Suprapubic skin (tissue), 4 donors: ENCODE data around the gene RASL12. TPM values are rescaled to one million over a fixed set of nuclear protein-coding genes. Genes with fewer than 3 reads are reported as not detected.

ENCODE experiments used
- DNase-seq, 2 donors: peaks; one replicate each; pipeline ENCODE4 v3.0.0-alpha.2; 2019; ENCODE audit warnings: low spot score in 2 of 2
- H3K27ac ChIP-seq: fragments of 200-600 bp; sonication (generic); one replicate; pipeline ENCODE4 v1.5.1; 2019
- H3K27me3 ChIP-seq: fragments of 200-600 bp; sonication (generic); one replicate; pipeline ENCODE4 v1.5.1; 2019
- H3K36me3 ChIP-seq: fragments of 200-600 bp; sonication (generic); one replicate; pipeline ENCODE4 v1.5.1; 2019
- H3K4me1 ChIP-seq: fragments of 200-600 bp; sonication (generic); one replicate; pipeline ENCODE4 v1.5.1; 2019
- H3K4me3 ChIP-seq: fragments of 200-600 bp; sonication (generic); one replicate; pipeline ENCODE4 v1.5.1; 2019; ENCODE audit warnings: mild to moderate bottlenecking
- H3K9me3 ChIP-seq: fragments of 200-600 bp; sonication (generic); one replicate; pipeline ENCODE4 v1.5.1; 2019
- EP300 ChIP-seq: sonication (generic); formaldehyde crosslinking; IDR thresholded peaks from one replicate; pipeline ENCODE4 v1.6.1; 2017; ENCODE audit warnings: antibody characterized with exemption
- POLR2A ChIP-seq, 2 donors: fragments of 450-650 bp; IDR thresholded peaks; one replicate each; pipeline ENCODE4 v1.6.1; 2017; ENCODE audit warnings: antibody characterized with exemption in 2 of 2, mild to moderate bottlenecking in 2 of 2, moderate library complexity in 2 of 2
- POLR2AphosphoS5 ChIP-seq, 3 donors: sonication (generic); formaldehyde crosslinking; IDR thresholded peaks; one replicate each; pipeline ENCODE4 v1.6.1; 2017; ENCODE audit warnings: antibody characterized with exemption in 3 of 3
- WGBS: methylation state at CpG from one replicate; pipeline ENCODE4 v1.1.5; 2018; 5-methylcytosine and 5-hydroxymethylcytosine counted together
- total RNA-seq, 4 donors: library from RNA; depleted of rRNA; stranded (reverse); fragments of >200 nt; gene quantifications; one replicate each; pipeline ENCODE4 v1.1.0, GENCODE V29; 2016
- TF ChIP-seq, protein P1 (sequence below), 2 donors: fragments of 200-600 bp in 1 of 2; fragments of 450-650 bp in 1 of 2; sonication (generic) in 1 of 2; IDR thresholded peaks; one replicate each; pipeline ENCODE4 v1.5.1; 2016 to 2019; ENCODE audit warnings: antibody characterized with exemption in 2 of 2, mild to moderate bottlenecking in 1 of 2, moderate library complexity in 1 of 2

Gene RASL12
- total RNA-seq, 4 donors from 2014 or later = 4.8 to 9.7 (median 6.7) TPM

- Histone ChIP-seq H3K4me3 (no peak overlapping the region), H3K27me3 (no peaks in the 10 kb centered on the region), H3K27ac (no peak overlapping the region), H3K36me3 (peaks cover 22% of the 10 kb centered on the region), H3K9me3 (no peaks in the 10 kb centered on the region), H3K4me1 (no peaks in the 10 kb centered on the region)
- no peak for DNase-seq
- TF ChIP-seq EP300 = no peak
- TF ChIP-seq, protein P1, sequence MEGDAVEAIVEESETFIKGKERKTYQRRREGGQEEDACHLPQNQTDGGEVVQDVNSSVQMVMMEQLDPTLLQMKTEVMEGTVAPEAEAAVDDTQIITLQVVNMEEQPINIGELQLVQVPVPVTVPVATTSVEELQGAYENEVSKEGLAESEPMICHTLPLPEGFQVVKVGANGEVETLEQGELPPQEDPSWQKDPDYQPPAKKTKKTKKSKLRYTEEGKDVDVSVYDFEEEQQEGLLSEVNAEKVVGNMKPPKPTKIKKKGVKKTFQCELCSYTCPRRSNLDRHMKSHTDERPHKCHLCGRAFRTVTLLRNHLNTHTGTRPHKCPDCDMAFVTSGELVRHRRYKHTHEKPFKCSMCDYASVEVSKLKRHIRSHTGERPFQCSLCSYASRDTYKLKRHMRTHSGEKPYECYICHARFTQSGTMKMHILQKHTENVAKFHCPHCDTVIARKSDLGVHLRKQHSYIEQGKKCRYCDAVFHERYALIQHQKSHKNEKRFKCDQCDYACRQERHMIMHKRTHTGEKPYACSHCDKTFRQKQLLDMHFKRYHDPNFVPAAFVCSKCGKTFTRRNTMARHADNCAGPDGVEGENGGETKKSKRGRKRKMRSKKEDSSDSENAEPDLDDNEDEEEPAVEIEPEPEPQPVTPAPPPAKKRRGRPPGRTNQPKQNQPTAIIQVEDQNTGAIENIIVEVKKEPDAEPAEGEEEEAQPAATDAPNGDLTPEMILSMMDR (IDR thresholded peaks at IDR 0.05) = no peak
- TF ChIP-seq POLR2AphosphoS5 (IDR thresholded peaks at IDR 0.05) = no peak
- TF ChIP-seq POLR2A (IDR thresholded peaks at IDR 0.05) = no peak
- 78% methylated on average over 3 of the region's 3 CpGs for WGBS
Measured at GRCh38 chr15:65004993-65005392, 62.8 kb downstream of the RASL12 start.

Other genes starting within 250 kb of the RASL12 start
- gene PIF1, start 242.3 kb downstream of the RASL12 start, total RNA-seq = 1 to 10 TPM in 3 of 4 donors, under 1 TPM in 1; 0.42 to 5.9 (median 1.5) TPM
- gene PLEKHO2, start 226.1 kb downstream of the RASL12 start, total RNA-seq = 10 to 100 TPM in 1 of 4 donors, 1 to 10 TPM in 3; 6.7 to 13.8 (median 8.0) TPM
- gene ANKDD1A, start 156.1 kb downstream of the RASL12 start, total RNA-seq = 1 to 10 TPM; 2.1 to 3.6 (median 2.8) TPM
- gene SPG21, start 78.1 kb downstream of the RASL12 start, total RNA-seq = 10 to 100 TPM; 57.0 to 84.3 (median 73.5) TPM
- gene MTFMT, start 38.4 kb downstream of the RASL12 start, total RNA-seq = 100 to 1,000 TPM in 1 of 4 donors, 10 to 100 TPM in 3; 11.7 to 159 (median 18.1) TPM
- gene SLC51B, start 22.6 kb downstream of the RASL12 start, total RNA-seq = under 1 TPM in 1 of 4 donors, not detected in 3; 0.60 TPM
- gene KBTBD13, start 8.8 kb upstream of the RASL12 start, total RNA-seq = not detected
- 10 to 100 TPM in 1 of 4 donors, 1 to 10 TPM in 3; 2.3 to 21.4 (median 5.6) TPM for gene UBAP1L, start 47.2 kb upstream of the RASL12 start, total RNA-seq
- gene PDCD7, start 65.8 kb upstream of the RASL12 start, total RNA-seq = 10 to 100 TPM; 18.1 to 46.3 (median 22.0) TPM
- 100 to 1,000 TPM in 1 of 4 donors, 10 to 100 TPM in 3; 45.5 to 103 (median 58.3) TPM for gene CLPX, start 117.4 kb upstream of the RASL12 start, total RNA-seq
- 10 to 100 TPM in 3 of 4 donors, 1 to 10 TPM in 1; 2.7 to 15.2 (median 11.3) TPM for gene CILP, start 143.5 kb upstream of the RASL12 start, total RNA-seq
- 10 to 100 TPM in 3 of 4 donors, 1 to 10 TPM in 1; 8.2 to 16.7 (median 11.7) TPM for gene PARP16, start 218.9 kb upstream of the RASL12 start, total RNA-seq
- gene RNU5A-1, start 228.1 kb upstream of the RASL12 start, total RNA-seq = not detected
- not detected for gene RNU5B-1, start 236.7 kb upstream of the RASL12 start, total RNA-seq